ENCODE data around the gene KNL1.
"Not testable (repeated sequence)": the region's sequence is repeated elsewhere in the genome, so short reads cannot be mapped to it uniquely, and the experiment has no call there.

KNL1 gene

DNA sequence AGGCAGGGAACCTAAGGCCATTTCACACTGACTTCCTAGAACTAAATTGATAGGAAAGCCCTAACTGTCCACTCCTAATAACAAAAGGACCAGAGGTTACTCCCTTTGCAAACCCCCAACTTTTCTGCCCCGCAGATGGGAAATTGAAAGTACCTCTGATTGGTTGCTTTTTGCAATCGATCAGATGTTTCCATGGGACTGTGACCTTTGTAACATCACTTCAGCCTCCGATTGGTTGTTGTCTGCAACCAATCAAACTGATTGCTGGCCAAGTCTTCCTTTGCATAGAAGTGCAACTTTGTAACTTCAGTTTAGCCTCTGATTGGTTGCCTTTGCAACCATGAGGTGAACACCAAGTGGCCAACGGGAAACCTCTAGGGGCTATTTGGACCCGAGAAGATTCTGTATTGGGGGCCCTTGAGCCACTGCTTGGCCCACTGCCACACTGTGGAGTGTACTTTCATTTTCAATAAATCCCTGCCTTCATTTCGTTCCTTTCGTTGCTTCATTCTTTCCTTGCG, 11.3 kb upstream of the KNL1 start:
- DNase-seq, result peak; percentile 57

DNA sequence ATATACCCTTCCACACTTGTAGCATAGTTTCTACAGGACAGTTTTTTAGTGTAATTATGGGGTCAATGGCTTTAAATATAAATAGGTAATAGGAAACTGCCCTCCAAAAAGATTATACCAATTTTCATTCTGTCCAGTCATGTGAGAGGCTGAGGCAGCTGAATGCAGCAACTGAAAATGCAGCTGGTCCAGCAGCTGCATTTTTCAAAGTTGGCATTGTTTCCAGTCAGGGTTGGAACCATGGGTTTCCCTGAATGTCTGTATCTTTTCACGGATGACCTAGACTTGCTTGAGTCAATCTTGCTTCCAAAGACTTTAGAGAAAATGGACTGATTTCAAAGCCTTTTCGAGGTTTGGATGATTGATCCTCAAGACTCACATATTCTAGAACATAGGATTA, 9.9 kb upstream of the KNL1 start:
- DNase-seq, result no peak

DNA sequence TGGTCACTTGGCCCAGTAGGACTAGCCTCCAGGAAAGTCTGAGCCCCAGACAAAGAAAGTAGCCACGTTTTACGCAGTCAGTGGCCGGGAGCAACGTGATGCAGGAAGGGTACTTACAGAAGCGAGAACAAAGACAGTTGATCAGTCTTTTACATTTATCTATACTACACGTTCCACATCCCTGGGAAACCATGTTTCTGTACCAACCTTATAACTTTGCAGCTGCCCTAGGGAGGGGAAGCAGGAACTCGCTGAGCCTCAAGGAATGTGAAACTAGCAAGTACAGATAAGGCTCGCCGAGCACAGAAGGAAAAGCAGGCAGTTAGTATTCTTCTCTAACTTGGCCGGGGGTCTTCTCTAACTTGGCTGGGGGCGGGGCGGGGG, 3.4 kb upstream of the KNL1 start:
- no peak for DNase-seq

- DNase-seq, result no peak
These were observed 2.7 kb upstream of the KNL1 start for GRCh38 chr15:40591389-40591788.

DNA sequence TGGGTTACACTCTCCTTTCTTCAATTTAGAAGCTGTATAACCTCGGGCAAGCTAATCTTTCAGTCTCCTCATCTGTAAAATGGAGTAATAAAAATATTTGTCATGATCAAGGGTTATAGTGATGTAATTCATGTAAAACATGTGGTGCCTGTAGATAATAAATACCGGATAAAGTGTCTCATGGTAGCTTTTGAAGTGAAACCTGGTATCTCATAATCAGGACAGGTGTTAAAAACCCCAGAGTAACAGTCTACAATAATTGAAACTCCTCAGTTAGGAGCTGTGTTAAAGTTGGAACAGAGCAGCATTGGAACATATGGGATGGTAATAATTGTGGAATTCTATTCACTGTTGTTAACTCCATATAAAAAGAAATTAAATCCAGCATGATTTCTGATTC, 884 bp upstream of the KNL1 start:
- no peak for DNase-seq

- DNase-seq, result no peak
These were observed 384 bp downstream of the KNL1 start for GRCh38 chr15:40594429-40594836.

DNA sequence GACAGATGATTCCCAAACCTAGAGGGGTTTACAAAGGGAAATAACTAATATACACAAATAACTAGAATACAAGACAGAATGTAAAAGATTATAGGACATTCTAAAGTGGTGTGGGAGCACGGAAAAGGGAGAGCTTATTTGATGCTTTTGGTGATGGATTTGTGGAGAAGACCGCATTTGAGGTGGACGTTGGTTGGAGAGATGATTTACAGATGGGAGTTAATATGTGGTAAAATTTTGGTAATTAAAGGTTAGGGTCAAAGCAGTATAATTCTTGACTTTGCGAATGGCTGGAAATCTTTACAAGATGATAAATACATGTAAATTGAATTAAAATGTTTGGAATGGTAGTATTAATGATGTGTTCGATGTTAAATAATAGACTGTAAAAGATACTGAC, 1.2 kb downstream of the KNL1 start:
- no peak for DNase-seq

GRCh38 chr15:40595773-40596172, 1.7 kb downstream of the KNL1 start:
- no peak for DNase-seq

- DNase-seq, result no peak
These were observed 3.0 kb downstream of the KNL1 start for GRCh38 chr15:40597024-40597423.

GRCh38 chr15:40598126-40598525, 4.1 kb downstream of the KNL1 start:
- DNase-seq, result no peak

- no peak for DNase-seq
These were observed 4.6 kb downstream of the KNL1 start for GRCh38 chr15:40598672-40599071.

DNA sequence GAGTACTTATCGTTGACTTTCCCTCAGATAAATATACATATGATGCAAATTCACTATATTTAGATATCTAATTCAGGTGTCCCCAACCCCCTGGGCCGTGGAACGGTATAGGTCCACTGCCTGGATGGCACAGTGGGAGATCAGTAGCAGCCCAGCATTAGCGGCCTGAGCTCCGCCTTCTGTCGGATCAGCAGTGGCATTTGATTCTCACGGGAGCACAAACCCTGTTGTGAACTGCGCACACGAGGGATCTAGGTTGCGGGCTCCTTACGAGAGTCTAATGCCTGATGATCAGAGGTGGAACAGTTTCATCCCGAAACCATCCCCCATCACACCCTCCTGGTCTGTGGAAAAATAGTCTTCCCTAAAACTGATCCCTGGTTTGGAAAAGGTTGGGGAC, 6.9 kb downstream of the KNL1 start:
- DNase-seq, result no peak

DNA sequence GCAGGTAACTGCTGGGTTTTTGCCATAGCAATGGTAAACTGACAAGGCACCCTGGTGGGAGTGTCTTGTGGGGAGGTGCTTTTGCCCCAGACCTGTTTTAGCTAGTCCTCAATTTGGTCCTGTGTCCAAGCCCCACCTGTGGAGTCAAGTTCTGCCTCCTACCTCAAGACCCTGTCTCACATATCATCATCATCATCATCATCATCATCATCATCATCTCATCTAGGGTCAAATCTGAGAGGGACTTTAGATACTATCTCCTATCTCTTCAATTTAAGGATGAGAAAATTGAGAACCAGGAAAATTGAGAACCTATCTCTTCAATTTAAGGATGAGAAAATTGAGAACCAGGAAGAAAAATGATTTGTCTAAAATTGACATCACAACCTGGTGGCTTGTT, 9.9 kb downstream of the KNL1 start:
- DNase-seq, result no peak

- DNase-seq, result no peak
These were observed 19.0 kb downstream of the KNL1 start for GRCh38 chr15:40613080-40613479.

DNA sequence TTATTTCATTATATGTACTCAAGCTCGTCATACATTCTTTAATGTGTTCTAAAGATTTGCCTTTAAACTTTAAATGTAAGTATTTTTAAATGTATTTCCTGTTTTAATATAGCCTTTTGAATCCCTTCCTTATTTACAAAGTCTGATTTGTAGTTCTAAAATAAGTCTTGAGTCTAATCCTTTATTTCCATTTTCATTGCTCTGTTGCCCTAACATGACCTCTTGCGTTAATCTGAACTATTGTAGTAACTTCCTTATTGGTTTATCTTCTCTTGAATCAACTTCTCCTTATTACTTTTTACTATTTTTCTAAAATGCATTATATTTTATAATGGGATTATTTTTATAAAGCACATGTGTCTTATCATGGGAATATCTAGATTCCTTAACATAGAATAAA, 24.0 kb downstream of the KNL1 start:
- DNase-seq, result no peak

- DNase-seq, result no peak
These were observed 24.9 kb downstream of the KNL1 start for GRCh38 chr15:40618906-40619305.

DNA sequence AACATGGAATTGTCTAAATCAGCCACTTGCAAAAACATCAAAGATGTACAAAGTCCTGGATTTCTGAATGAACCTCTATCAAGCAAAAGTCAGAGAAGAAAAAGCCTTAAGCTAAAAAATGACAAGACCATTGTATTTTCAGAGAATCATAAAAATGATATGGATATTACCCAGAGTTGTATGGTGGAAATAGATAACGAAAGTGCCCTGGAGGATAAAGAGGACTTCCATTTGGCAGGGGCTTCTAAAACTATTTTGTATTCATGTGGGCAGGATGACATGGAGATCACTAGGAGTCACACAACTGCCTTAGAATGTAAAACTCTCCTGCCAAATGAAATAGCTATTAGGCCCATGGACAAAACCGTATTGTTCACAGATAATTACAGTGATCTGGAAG, 29.3 kb downstream of the KNL1 start:
- no peak for DNase-seq

GRCh38 chr15:40630313-40630712, 36.3 kb downstream of the KNL1 start:
- no peak for DNase-seq

DNA sequence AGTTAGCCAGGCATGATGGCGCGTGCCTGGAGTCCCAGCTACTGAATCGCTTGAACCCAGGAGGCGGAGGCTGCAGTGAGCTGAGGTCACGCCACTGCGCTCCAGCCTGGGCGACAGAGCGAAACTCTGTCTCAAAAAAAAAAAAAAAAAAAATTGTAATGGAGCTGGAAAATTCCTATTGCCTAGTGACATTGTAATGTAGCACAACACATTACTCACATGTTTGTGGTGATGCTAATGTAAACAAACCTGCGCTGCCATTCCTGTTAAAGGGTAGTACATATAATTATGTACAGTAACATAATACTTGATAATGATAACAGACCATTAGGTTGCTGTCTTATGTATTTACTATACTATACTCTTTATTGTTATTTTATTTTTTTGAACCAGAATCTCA, 39.1 kb downstream of the KNL1 start:
- no peak for DNase-seq

DNA sequence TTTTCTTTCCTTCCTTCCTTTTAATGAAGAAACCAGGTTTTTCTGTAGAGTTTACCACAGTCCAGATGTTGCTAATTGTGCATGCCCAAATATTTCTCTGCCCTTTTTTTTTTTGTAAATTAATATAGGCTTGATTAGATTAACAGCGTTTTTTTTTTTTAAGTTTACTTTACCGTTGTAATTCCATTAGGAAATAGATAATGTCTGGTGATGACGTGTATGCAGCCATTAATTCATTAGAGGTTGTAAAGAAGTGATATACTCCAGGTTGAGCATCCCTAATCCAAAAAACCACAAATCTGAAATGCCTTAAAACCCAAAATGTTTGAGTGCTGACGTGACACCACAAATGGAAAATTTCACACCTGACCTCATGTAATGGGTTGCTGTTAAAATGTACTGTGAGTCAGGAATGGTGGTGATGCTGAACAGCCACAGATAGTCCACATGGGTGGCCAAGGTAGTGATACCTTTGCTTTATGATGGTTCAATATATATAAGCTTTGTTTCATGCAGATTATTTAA, 43.2 kb downstream of the KNL1 start:
- no peak for DNase-seq

- DNase-seq, result no peak
These were observed 45.6 kb downstream of the KNL1 start for GRCh38 chr15:40639677-40640076.

GRCh38 chr15:40647523-40647922, 53.5 kb downstream of the KNL1 start:
- no peak for DNase-seq

DNA sequence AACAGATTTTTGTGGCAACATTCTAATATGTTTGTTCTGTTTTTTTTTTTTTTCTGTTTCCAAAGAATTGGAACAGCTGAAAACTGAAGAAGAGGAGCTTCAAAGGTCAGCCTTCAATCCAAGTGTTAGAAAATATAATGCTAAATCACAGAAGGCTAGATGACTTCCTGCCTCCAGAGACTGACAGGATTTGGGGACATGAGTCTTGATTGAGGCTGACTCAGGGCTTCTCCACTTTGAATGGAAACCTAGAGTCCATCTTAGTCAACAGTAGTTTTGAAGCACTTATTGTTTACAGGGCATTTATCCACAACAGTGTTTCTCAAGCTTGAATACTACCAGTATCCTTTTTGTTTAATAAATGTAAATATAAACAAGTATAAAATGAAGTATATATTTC, 56.4 kb downstream of the KNL1 start:
- no peak for DNase-seq

- DNase-seq, result no peak
These were observed 66.6 kb downstream of the KNL1 start for GRCh38 chr15:40660686-40661085.

DNA sequence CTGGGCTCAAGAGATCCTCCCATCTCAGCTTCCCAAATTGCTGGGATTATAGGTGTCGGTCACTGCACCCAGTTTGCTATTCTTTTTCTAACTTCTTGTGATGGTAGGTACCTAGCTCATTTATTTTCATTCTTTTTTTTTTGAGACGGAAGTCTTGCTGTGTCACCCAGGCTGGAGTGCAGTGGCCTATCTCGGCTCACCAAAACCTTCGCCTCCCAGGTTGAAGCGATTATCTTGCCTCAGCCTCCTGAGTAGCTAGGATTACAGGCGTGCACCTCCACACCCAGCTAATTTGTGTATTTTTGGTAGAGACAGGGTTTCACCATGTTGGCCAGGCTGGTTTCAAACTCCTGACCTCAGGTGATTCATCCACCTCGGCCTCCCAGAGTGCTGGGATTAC, 70.9 kb downstream of the KNL1 start:
- no peak for DNase-seq

GRCh38 chr15:40676290-40676689, 82.2 kb downstream of the KNL1 start:
- DNase-seq, result not testable (repeated sequence)
